ENCODE measurements around the gene COL18A1. TPM values are rescaled to one million over a fixed set of nuclear protein-coding genes. Genes with fewer than 3 reads are reported as not detected.

COL18A1 gene
- total and polyA plus RNA-seq, 4 donors: 62.5 to 309 (median 95.0) TPM

GRCh38 chr21:45424854-45425795 is 20.2 kb downstream of the COL18A1 start:
- Histone ChIP-seq H3K4me3 (ENCODE audit: low read depth, low read length) (no peak overlapping the region), H3K9me3 (ENCODE audit: control insufficient read depth, insufficient read depth, low read length) (no peaks in the 10 kb centered on the region), H3K4me1 (ENCODE audit: control insufficient read depth, insufficient read depth, low read length) (peaks cover 25% of the 10 kb centered on the region), H3K27ac (ENCODE audit: low read depth, low read length) (no peak overlapping the region), H3K36me3 (ENCODE audit: control insufficient read depth, insufficient read depth, low read length) (peaks cover 33% of the 10 kb centered on the region), H3K27me3 (ENCODE audit: control insufficient read depth, insufficient read depth, low read length) (no peaks in the 10 kb centered on the region)
- no peak for DNase-seq (ENCODE audit: low read depth in 4 of 6, low spot score in 6 of 6)
- 90% methylated on average over 25 of the region's 37 CpGs for WGBS (ENCODE audit: insufficient coverage)

- 84% methylated on average over 42 of the region's 45 CpGs for WGBS (ENCODE audit: insufficient coverage)
- peaks cover 27% of the 10 kb centered on the region for H3K36me3 ChIP-seq (ENCODE audit: control insufficient read depth, insufficient read depth, low read length)
- H3K9me3 ChIP-seq (ENCODE audit: control insufficient read depth, insufficient read depth, low read length): no peaks in the 10 kb centered on the region
- peaks cover 27% of the 10 kb centered on the region for H3K4me1 ChIP-seq (ENCODE audit: control insufficient read depth, insufficient read depth, low read length)
- H3K4me3 ChIP-seq (ENCODE audit: low read depth, low read length): no peak overlapping the region
- H3K27me3 ChIP-seq (ENCODE audit: control insufficient read depth, insufficient read depth, low read length): no peaks in the 10 kb centered on the region
- no peak for DNase-seq (ENCODE audit: low read depth in 4 of 6, low spot score in 6 of 6)
- H3K27ac ChIP-seq (ENCODE audit: low read depth, low read length): no peak overlapping the region
Measured at GRCh38 chr21:45427331-45428271, 22.6 kb downstream of the COL18A1 start.

- WGBS (ENCODE audit: insufficient coverage): 99% methylated on average over 15 of the region's 18 CpGs
- Histone ChIP-seq H3K27ac (ENCODE audit: low read depth, low read length) (no peak overlapping the region), H3K4me3 (ENCODE audit: low read depth, low read length) (no peak overlapping the region), H3K4me1 (ENCODE audit: control insufficient read depth, insufficient read depth, low read length) (peaks cover 33% of the 10 kb centered on the region), H3K27me3 (ENCODE audit: control insufficient read depth, insufficient read depth, low read length) (no peaks in the 10 kb centered on the region), H3K36me3 (ENCODE audit: control insufficient read depth, insufficient read depth, low read length) (peaks cover 27% of the 10 kb centered on the region), H3K9me3 (ENCODE audit: control insufficient read depth, insufficient read depth, low read length) (no peaks in the 10 kb centered on the region)
- DNase-seq (ENCODE audit: low read depth in 4 of 6, low spot score in 6 of 6): no peak
Measured at GRCh38 chr21:45428534-45428933, 23.6 kb downstream of the COL18A1 start.

GRCh38 chr21:45429221-45430175 is 24.5 kb downstream of the COL18A1 start:
- Histone ChIP-seq H3K4me1 (ENCODE audit: control insufficient read depth, insufficient read depth, low read length) (peaks cover 42% of the 10 kb centered on the region), H3K36me3 (ENCODE audit: control insufficient read depth, insufficient read depth, low read length) (peaks cover 20% of the 10 kb centered on the region), H3K27ac (ENCODE audit: low read depth, low read length) (no peak overlapping the region), H3K9me3 (ENCODE audit: control insufficient read depth, insufficient read depth, low read length) (no peaks in the 10 kb centered on the region), H3K4me3 (ENCODE audit: low read depth, low read length) (no peak overlapping the region), H3K27me3 (ENCODE audit: control insufficient read depth, insufficient read depth, low read length) (no peaks in the 10 kb centered on the region)
- no peak for DNase-seq (ENCODE audit: low read depth in 4 of 6, low spot score in 6 of 6)
- 88% methylated on average over 16 of the region's 32 CpGs for WGBS (ENCODE audit: insufficient coverage)

- peaks cover 16% of the 10 kb centered on the region for H3K36me3 ChIP-seq (ENCODE audit: control insufficient read depth, insufficient read depth, low read length)
- peak overlapping the region; percentile 15 for H3K27ac ChIP-seq (ENCODE audit: low read depth, low read length)
- 47% methylated on average over 36 of the region's 48 CpGs for WGBS (ENCODE audit: insufficient coverage)
- no peaks in the 10 kb centered on the region for H3K27me3 ChIP-seq (ENCODE audit: control insufficient read depth, insufficient read depth, low read length)
- no peak overlapping the region for H3K4me3 ChIP-seq (ENCODE audit: low read depth, low read length)
- H3K4me1 ChIP-seq (ENCODE audit: control insufficient read depth, insufficient read depth, low read length): peaks cover 48% of the 10 kb centered on the region
- H3K9me3 ChIP-seq (ENCODE audit: control insufficient read depth, insufficient read depth, low read length): no peaks in the 10 kb centered on the region
- no peak for DNase-seq (ENCODE audit: low read depth in 4 of 6, low spot score in 6 of 6)
Measured at GRCh38 chr21:45430521-45431501, 25.8 kb downstream of the COL18A1 start.

GRCh38 chr21:45431781-45432572 is 27.0 kb downstream of the COL18A1 start:
- 80% methylated on average over 14 of the region's 17 CpGs for WGBS (ENCODE audit: insufficient coverage)
- H3K36me3 ChIP-seq (ENCODE audit: control insufficient read depth, insufficient read depth, low read length): peaks cover 12% of the 10 kb centered on the region
- DNase-seq (ENCODE audit: low read depth in 4 of 6, low spot score in 6 of 6): no peak
- peaks cover 56% of the 10 kb centered on the region for H3K4me1 ChIP-seq (ENCODE audit: control insufficient read depth, insufficient read depth, low read length)
- H3K27me3 ChIP-seq (ENCODE audit: control insufficient read depth, insufficient read depth, low read length): no peaks in the 10 kb centered on the region
- H3K4me3 ChIP-seq (ENCODE audit: low read depth, low read length): no peak overlapping the region
- H3K9me3 ChIP-seq (ENCODE audit: control insufficient read depth, insufficient read depth, low read length): no peaks in the 10 kb centered on the region
- peak overlapping the region; percentile 64 for H3K27ac ChIP-seq (ENCODE audit: low read depth, low read length)

- 72% methylated on average over 8 of the region's 16 CpGs for WGBS (ENCODE audit: insufficient coverage)
- Histone ChIP-seq H3K4me3 (ENCODE audit: low read depth, low read length) (no peak overlapping the region), H3K36me3 (ENCODE audit: control insufficient read depth, insufficient read depth, low read length) (peaks cover 11% of the 10 kb centered on the region), H3K4me1 (ENCODE audit: control insufficient read depth, insufficient read depth, low read length) (peaks cover 56% of the 10 kb centered on the region), H3K27me3 (ENCODE audit: control insufficient read depth, insufficient read depth, low read length) (no peaks in the 10 kb centered on the region), H3K9me3 (ENCODE audit: control insufficient read depth, insufficient read depth, low read length) (no peaks in the 10 kb centered on the region), H3K27ac (ENCODE audit: low read depth, low read length) (peak overlapping the region; percentile 64)
- peak in 1 of 6 donors; percentile 79 for DNase-seq (ENCODE audit: low read depth in 4 of 6, low spot score in 6 of 6)
Measured at GRCh38 chr21:45432575-45433255, 27.8 kb downstream of the COL18A1 start.

All from spinal cord (tissue), 10 donors.